Measurements from ENCODE around the gene STXBP2. TPM values are rescaled to one million over a fixed set of nuclear protein-coding genes. Genes with fewer than 3 reads are reported as not detected.

STXBP2 gene
- polyA plus RNA-seq, 1 of the 3 experiments (the other 2 are of a cell fraction) = 4.7 TPM

- TF ChIP-seq POLR2AphosphoS5 (IDR thresholded peaks at IDR 0.05; ENCODE audit: low read depth, low read length) = no peak
Observed at GRCh38 chr19:7623725-7624603, 12.9 kb upstream of the STXBP2 start (continued).

GRCh38 chr19:7624810-7625209 lies 12.1 kb upstream of the STXBP2 start:
- H3F3A ChIP-seq (replicated peaks; ENCODE audit: insufficient read depth) = no peaks in the 10 kb centered on the region
- H3K4me3 ChIP-seq (ENCODE audit: low read depth in 2 of 2, low read length in 1 of 2) = no peak overlapping the region
- H3K79me2 ChIP-seq (ENCODE audit: insufficient read depth) = peaks cover 35% of the 10 kb centered on the region
- DNase-seq = no peak
- TF ChIP-seq REST (IDR thresholded peaks at IDR 0.05; ENCODE audit: low read depth, low read length) = no peak
- no peak for TF ChIP-seq MXI1 (IDR thresholded peaks at IDR 0.05; ENCODE audit: low read depth, low read length)
- TF ChIP-seq ELF1 (IDR thresholded peaks at IDR 0.05) = no peak
- no peak for TF ChIP-seq GATA2 (CRISPR knock-in tag; IDR thresholded peaks at IDR 0.05)
- TF ChIP-seq MEF2A (IDR thresholded peaks at IDR 0.05; ENCODE audit: borderline replicate concordance, low read depth) = no peak
- no peak for TF ChIP-seq SMC3 (IDR thresholded peaks at IDR 0.05; ENCODE audit: low read depth, low read length)
- no peak for TF ChIP-seq SIN3A (IDR thresholded peaks at IDR 0.05; ENCODE audit: borderline replicate concordance, low read depth, low read length)
- no peak for TF ChIP-seq JUND (IDR thresholded peaks at IDR 0.05)
- TF ChIP-seq ZBTB33 (IDR thresholded peaks at IDR 0.05; ENCODE audit: borderline replicate concordance, low read depth) = no peak
- TF ChIP-seq MAX (IDR thresholded peaks at IDR 0.05; ENCODE audit: low read depth) = no peak
- no peak for TF ChIP-seq POLR2AphosphoS5 (IDR thresholded peaks at IDR 0.05; ENCODE audit: low read depth, low read length)
- TF ChIP-seq RCOR1 (IDR thresholded peaks at IDR 0.05; ENCODE audit: low read length) = no peak
- TF ChIP-seq USF1 (IDR thresholded peaks at IDR 0.05; ENCODE audit: borderline replicate concordance, low read depth) = no peak
- WGBS (ENCODE audit: low lambda C conversion rate) = 96% methylated on average over 17 of the region's 17 CpGs
- no peak overlapping the region for H3K27ac ChIP-seq (ENCODE audit: low read depth in 2 of 2, low read length in 1 of 2)
- H2AFZ ChIP-seq (ENCODE audit: low read depth) = no peak overlapping the region
- H3K27me3 ChIP-seq (ENCODE audit: insufficient read depth) = no peaks in the 10 kb centered on the region
- POLR2A ChIA-PET = no interaction called here
- no peaks in the 10 kb centered on the region for H3K9me3 ChIP-seq
- H3K4me2 ChIP-seq = no peak overlapping the region
- H3K9me2 ChIP-seq = no peaks in the 10 kb centered on the region
- H4K20me1 ChIP-seq (ENCODE audit: insufficient read depth) = 0 out of 2 replicates have a peak, but pooled peaks cover 5% of the 10 kb centered on the region
- H3K4me1 ChIP-seq (ENCODE audit: control insufficient read depth in 1 of 2, insufficient read depth in 2 of 2, low read depth in 1 of 2, low read length in 1 of 2) = peaks cover 8 to 23% of the 10 kb centered on the region in 2 experiments; a peak in 2 of 4 replicates
- no peak overlapping the region for H3K9ac ChIP-seq
- CTCF ChIA-PET = interaction anchor here (1.1 to 2.2 kb wide), 2 partner anchors 56 kb away, joined by 6 read pairs; partner anchors contain the start of gene TRAPPC5
- peaks cover 3 to 59% of the 10 kb centered on the region in 2 experiments for H3K36me3 ChIP-seq (replicated peaks in 1 of 2; ENCODE audit: control insufficient read depth in 1 of 2, insufficient read depth in 2 of 2, low read length in 1 of 2)
